Measurements from ENCODE around the gene CDH5. TPM values are rescaled to one million over a fixed set of nuclear protein-coding genes. Genes with fewer than 3 reads are reported as not detected.

Gene CDH5
- total and polyA plus RNA-seq, 2 donors (not counting 3 experiments of a cell fraction or from before 2014, with no cell fraction given): 765 to 815 TPM

- CTCF ChIA-PET: interaction anchor here (1.8 kb wide), 1 partner anchor 25 kb away, joined by 7 read pairs; no protein-coding TSS in a partner anchor
- dilution Hi-C loops (cut with MboI; ENCODE audit: extremely low pct_ligation_motif_present, low sequenced_read_pairs): no loop called here
- DNase-seq (ENCODE audit: low read depth, low spot score): no peak
- Histone ChIP-seq H3K36me3 (ENCODE audit: control insufficient read depth in 2 of 2, extremely low read depth in 1 of 2, insufficient read depth in 2 of 2, low read length in 2 of 2) (no peaks in the 10 kb centered on the region), H2AFZ (ENCODE audit: low read depth, low read length) (no peak overlapping the region), H3K9me1 (replicated peaks; ENCODE audit: control insufficient read depth, extremely low read depth, insufficient read depth, low read length) (no peaks in the 10 kb centered on the region), H3K9ac (replicated peaks; ENCODE audit: extremely low read depth, insufficient read depth, low read length) (no peak overlapping the region), H3K9me3 (replicated peaks; ENCODE audit: control insufficient read depth, insufficient read depth, low read length) (no peaks in the 10 kb centered on the region), H3K4me1 (ENCODE audit: control insufficient read depth, extremely low read depth, insufficient read depth, low read length) (peaks cover 2% of the 10 kb centered on the region), H3K4me3 (replicated peaks in 1 of 3; ENCODE audit: insufficient read depth in 1 of 3, low read depth in 1 of 3, low read length in 3 of 3) (no peak overlapping the region), H4K20me1 (replicated peaks; ENCODE audit: control insufficient read depth, extremely low read depth, insufficient read depth, low read length) (no peaks in the 10 kb centered on the region), H3K27ac (ENCODE audit: insufficient read depth, low read depth, low read length) (no peak overlapping the region), H3K4me2 (ENCODE audit: insufficient read depth, low read length) (no peak overlapping the region), H3K79me2 (ENCODE audit: control insufficient read depth, insufficient read depth, low read length) (no peaks in the 10 kb centered on the region), H3K27me3 (ENCODE audit: control insufficient read depth in 2 of 2, insufficient read depth in 2 of 2, low read length in 2 of 2) (peaks cover 38 to 52% of the 10 kb centered on the region in 2 experiments)
- intact Hi-C loops (cut with micrococcal nuclease): no loop called here
- TF ChIP-seq, protein P1, sequence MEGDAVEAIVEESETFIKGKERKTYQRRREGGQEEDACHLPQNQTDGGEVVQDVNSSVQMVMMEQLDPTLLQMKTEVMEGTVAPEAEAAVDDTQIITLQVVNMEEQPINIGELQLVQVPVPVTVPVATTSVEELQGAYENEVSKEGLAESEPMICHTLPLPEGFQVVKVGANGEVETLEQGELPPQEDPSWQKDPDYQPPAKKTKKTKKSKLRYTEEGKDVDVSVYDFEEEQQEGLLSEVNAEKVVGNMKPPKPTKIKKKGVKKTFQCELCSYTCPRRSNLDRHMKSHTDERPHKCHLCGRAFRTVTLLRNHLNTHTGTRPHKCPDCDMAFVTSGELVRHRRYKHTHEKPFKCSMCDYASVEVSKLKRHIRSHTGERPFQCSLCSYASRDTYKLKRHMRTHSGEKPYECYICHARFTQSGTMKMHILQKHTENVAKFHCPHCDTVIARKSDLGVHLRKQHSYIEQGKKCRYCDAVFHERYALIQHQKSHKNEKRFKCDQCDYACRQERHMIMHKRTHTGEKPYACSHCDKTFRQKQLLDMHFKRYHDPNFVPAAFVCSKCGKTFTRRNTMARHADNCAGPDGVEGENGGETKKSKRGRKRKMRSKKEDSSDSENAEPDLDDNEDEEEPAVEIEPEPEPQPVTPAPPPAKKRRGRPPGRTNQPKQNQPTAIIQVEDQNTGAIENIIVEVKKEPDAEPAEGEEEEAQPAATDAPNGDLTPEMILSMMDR (IDR thresholded peaks at IDR 0.05; ENCODE audit: extremely low read depth in 1 of 2, insufficient read depth in 1 of 2, low read depth in 1 of 2, low read length in 2 of 2): no peak
- TF ChIP-seq FOS (IDR thresholded peaks at IDR 0.05; ENCODE audit: borderline replicate concordance, insufficient read depth, low read length): no peak
- TF ChIP-seq GATA2 (IDR thresholded peaks at IDR 0.05; ENCODE audit: insufficient read depth, insufficient read length, low read depth, low read length): no peak
- TF ChIP-seq EZH2 (IDR thresholded peaks at IDR 0.05; ENCODE audit: borderline replicate concordance, low read depth, low read length, severe bottlenecking): no peak
- no peak for TF ChIP-seq POLR2AphosphoS5 (IDR thresholded peaks at IDR 0.05; ENCODE audit: insufficient read depth, low read depth, low read length)
- no peak for TF ChIP-seq MAX (IDR thresholded peaks at IDR 0.05; ENCODE audit: insufficient read depth, insufficient read length)
- no TSS peak for BruUV-seq (replicated peaks)
- POLR2A ChIA-PET: no interaction called here
- no peak for FAIRE-seq
Observed at GRCh38 chr16:66431760-66432159, 65.3 kb downstream of the CDH5 start.

All from endothelial cell of umbilical vein (primary cell).